OCI-M2 (cell line): Measurements from ENCODE around the gene UNC80.

Experiments
- DNase-seq: peaks from one replicate; lab custom pipeline; 2025; ENCODE audit not compliant: unreplicated experiment; lab: John Stamatoyannopoulos, UW

Gene UNC80

GRCh38 chr2:209805351-209805750 lies 33.7 kb downstream of the UNC80 start:
- DNase-seq: no peak

GRCh38 chr2:209806318-209806717 lies 34.7 kb downstream of the UNC80 start:
- no peak for DNase-seq

GRCh38 chr2:209808521-209808920 lies 36.9 kb downstream of the UNC80 start:
- no peak for DNase-seq

GRCh38 chr2:209809256-209809655 lies 37.6 kb downstream of the UNC80 start:
- DNase-seq: no peak

GRCh38 chr2:209817844-209818271 lies 46.2 kb downstream of the UNC80 start:
- DNase-seq: no peak

- no peak for DNase-seq
Measured at GRCh38 chr2:209818939-209819338, 47.3 kb downstream of the UNC80 start.

- DNase-seq: no peak
Measured at GRCh38 chr2:209821806-209822205, 50.2 kb downstream of the UNC80 start.

- no peak for DNase-seq
Measured at GRCh38 chr2:209823484-209823883, 51.9 kb downstream of the UNC80 start.

GRCh38 chr2:209824391-209824790 lies 52.8 kb downstream of the UNC80 start:
- DNase-seq: no peak

GRCh38 chr2:209830722-209831465 lies 59.3 kb downstream of the UNC80 start:
- DNase-seq: no peak

GRCh38 chr2:209834767-209835166 lies 63.1 kb downstream of the UNC80 start:
- no peak for DNase-seq

- DNase-seq: no peak
Measured at GRCh38 chr2:209840434-209840833, 68.8 kb downstream of the UNC80 start.

- DNase-seq: no peak
Measured at GRCh38 chr2:209845666-209846065, 74.0 kb downstream of the UNC80 start.

- DNase-seq: no peak
Measured at GRCh38 chr2:209864716-209865295, 93.2 kb downstream of the UNC80 start.

- DNase-seq: no peak
Measured at GRCh38 chr2:209868271-209868994, 96.8 kb downstream of the UNC80 start.

- DNase-seq: no peak
Measured at GRCh38 chr2:209870067-209870466, 98.4 kb downstream of the UNC80 start.

- no peak for DNase-seq
Measured at GRCh38 chr2:209872675-209873074, 101.0 kb downstream of the UNC80 start.

- no peak for DNase-seq
Measured at GRCh38 chr2:209875270-209875669, 103.6 kb downstream of the UNC80 start.

GRCh38 chr2:209876211-209876610 lies 104.6 kb downstream of the UNC80 start:
- no peak for DNase-seq

- DNase-seq: no peak
Measured at GRCh38 chr2:209878701-209879100, 107.1 kb downstream of the UNC80 start.

- no peak for DNase-seq
Measured at GRCh38 chr2:209900638-209901037, 129.0 kb downstream of the UNC80 start.

GRCh38 chr2:209901172-209901571 lies 129.5 kb downstream of the UNC80 start:
- no peak for DNase-seq
